OCI-LY7 (cell line): ENCODE results near the gene DNMT3A. TPM values are rescaled to one million over a fixed set of nuclear protein-coding genes. Genes with fewer than 3 reads are reported as not detected.

Experiments used
- BruUV-seq: library from RNA; stranded (reverse); fragments of 400-500 nt; replicated peaks from 2 replicates; lab custom pipeline; 2021; lab: Mats Ljungman, UMichigan
- CTCF ChIA-PET: fragments of 300-600 bp; sonication (Branson Sonifier 250); formaldehyde crosslinking; loops from one replicate; lab custom pipeline; 2022; ENCODE audit warnings: antibody characterized with exemption; ENCODE audit not compliant: unreplicated experiment; lab: Charles Lee
- POLR2A ChIA-PET: fragments of 300-600 bp; sonication (Branson Sonifier 250); formaldehyde crosslinking; loops from one replicate; lab custom pipeline; 2022; ENCODE audit warnings: antibody characterized with exemption; lab: Charles Lee
- DNase-seq: peaks from one replicate; pipeline ENCODE4 v3.0.0-alpha.2; 2015; ENCODE audit warnings: low spot score
- H2AFZ ChIP-seq: fragments of 200-600 bp; sonication (generic), shearing (Covaris generic); 2 replicates; pipeline ENCODE4 v1.6.1; 2014; ENCODE audit warnings: mild to moderate bottlenecking, antibody characterized with exemption, low read length, moderate library complexity
- H3K27ac ChIP-seq: fragments of 200-600 bp; sonication (generic); 2 replicates; pipeline ENCODE4 v1.5.1; 2014; ENCODE audit warnings: mixed run types, low read depth, mild to moderate bottlenecking, moderate library complexity, low read length, inconsistent platforms; ENCODE audit not compliant: poor library complexity, severe bottlenecking
- H3K36me3 ChIP-seq: fragments of 200-600 bp; sonication (generic); 2 replicates; pipeline ENCODE4 v1.6.1; 2014; ENCODE audit warnings: mild to moderate bottlenecking, antibody characterized with exemption, low read length, moderate library complexity, mixed read lengths; ENCODE audit not compliant: insufficient read depth
- H3K4me1 ChIP-seq: fragments of 200-600 bp; sonication (generic); 2 replicates; pipeline ENCODE4 v1.5.1; 2014; ENCODE audit warnings: mild to moderate bottlenecking, low read length; ENCODE audit not compliant: insufficient read depth, poor library complexity, severe bottlenecking
- H3K4me2 ChIP-seq: fragments of 200-600 bp; sonication (generic); 2 replicates; pipeline ENCODE4 v1.6.1; 2014; ENCODE audit warnings: mild to moderate bottlenecking, low read length
- H3K4me3 ChIP-seq: fragments of 200-600 bp; sonication (generic); 2 replicates; pipeline ENCODE4 v1.5.1; 2014; ENCODE audit warnings: mild to moderate bottlenecking, low read depth, low read length; ENCODE audit not compliant: poor library complexity, severe bottlenecking
- H3K79me2 ChIP-seq: fragments of 200-600 bp; sonication (generic); 2 replicates; pipeline ENCODE4 v1.6.1; 2016; ENCODE audit warnings: low read depth, mild to moderate bottlenecking, low read length, moderate library complexity, mixed read lengths; ENCODE audit not compliant: insufficient read depth
- H3K9me2 ChIP-seq: fragments of 200-600 bp; sonication (generic); 2 replicates; pipeline ENCODE4 v1.6.1; 2016; ENCODE audit warnings: mild to moderate bottlenecking, low read length, mixed read lengths; ENCODE audit not compliant: insufficient read depth
- H3K9me3 ChIP-seq: fragments of 200-600 bp; sonication (generic); 2 replicates; pipeline ENCODE4 v1.6.1; 2014; ENCODE audit warnings: mild to moderate bottlenecking, mixed run types, low read length, mixed read lengths
- H4K20me1 ChIP-seq: fragments of 200-600 bp; sonication (generic); 2 replicates; pipeline ENCODE4 v1.6.1; 2014; ENCODE audit warnings: mild to moderate bottlenecking, antibody characterized with exemption, low read length, moderate library complexity, mixed read lengths; ENCODE audit not compliant: insufficient read depth
- EZH2phosphoT487 ChIP-seq: fragments of 200-600 bp; sonication (generic); IDR thresholded peaks from 2 replicates; pipeline ENCODE4 v1.6.1; 2018; ENCODE audit warnings: low read depth, borderline replicate concordance, mild to moderate bottlenecking, mixed run types, antibody characterized with exemption, low read length, moderate library complexity, mixed read lengths
- intact Hi-C: fragments of 100-400 bp; cut with micrococcal nuclease; formaldehyde crosslinking; loops from one replicate; pipeline ENCODE4 v1.10.0; 2022; ENCODE audit not compliant: unreplicated experiment
- total RNA-seq, 2 experiments: library from RNA; depleted of rRNA in 1 of 2; stranded (reverse); fragments of >200 nt in 1 of 2; shearing (Covaris generic) in 1 of 2; gene quantifications; 2 replicates each; pipeline ENCODE4 v1.2.3, GENCODE V29; 2014 to 2022
- TF ChIP-seq, protein P1 (sequence below): fragments of 200-600 bp; sonication (generic); conservative IDR thresholded peaks from 2 replicates; pipeline ENCODE4 v1.5.1; 2014; ENCODE audit warnings: mild to moderate bottlenecking, antibody characterized with exemption, low read length, moderate library complexity, mixed read lengths

The DNMT3A gene
- total RNA-seq, 2 experiments from 2014 or later = 2.8 to 7.3 TPM

DNA sequence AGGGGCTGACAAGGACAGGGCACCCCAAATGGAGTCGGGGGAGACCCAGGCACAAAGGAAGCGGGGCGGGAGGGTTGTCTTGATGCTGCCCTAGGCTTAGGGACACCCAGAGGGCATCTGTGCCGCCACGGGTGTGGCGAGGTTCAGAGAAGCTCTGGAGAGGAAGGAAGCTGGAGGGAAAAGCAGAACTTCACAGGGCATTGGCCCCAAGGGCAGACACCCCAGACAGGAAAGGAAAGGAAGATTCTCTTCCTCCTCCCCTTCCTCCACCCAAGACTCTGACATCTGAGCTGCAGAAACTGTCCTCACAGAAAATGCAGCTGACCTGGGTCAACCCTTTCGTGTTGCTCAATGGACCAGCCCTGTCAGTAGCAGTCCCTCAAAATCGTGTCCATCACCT lies 25.6 kb downstream of the DNMT3A start:
- ChIA-PET CTCF (no interaction called here), POLR2A (interaction anchor here (0.5 to 1.0 kb wide), 2 partner anchors 11 to 272 kb away, joined by 3 read pairs; no protein-coding TSS in a partner anchor)
- no peak for DNase-seq
- Histone ChIP-seq H3K79me2 (no peaks in the 10 kb centered on the region), H4K20me1 (no peaks in the 10 kb centered on the region), H3K4me2 (no peak overlapping the region), H2AFZ (no peak overlapping the region), H3K9me2 (no peaks in the 10 kb centered on the region), H3K27ac (no peak overlapping the region), H3K4me1 (peaks cover 16% of the 10 kb centered on the region), H3K4me3 (no peak overlapping the region), H3K36me3 (no peaks in the 10 kb centered on the region), H3K9me3 (no peaks in the 10 kb centered on the region)
- TF ChIP-seq EZH2phosphoT487 = no peak
- TF ChIP-seq, protein P1, sequence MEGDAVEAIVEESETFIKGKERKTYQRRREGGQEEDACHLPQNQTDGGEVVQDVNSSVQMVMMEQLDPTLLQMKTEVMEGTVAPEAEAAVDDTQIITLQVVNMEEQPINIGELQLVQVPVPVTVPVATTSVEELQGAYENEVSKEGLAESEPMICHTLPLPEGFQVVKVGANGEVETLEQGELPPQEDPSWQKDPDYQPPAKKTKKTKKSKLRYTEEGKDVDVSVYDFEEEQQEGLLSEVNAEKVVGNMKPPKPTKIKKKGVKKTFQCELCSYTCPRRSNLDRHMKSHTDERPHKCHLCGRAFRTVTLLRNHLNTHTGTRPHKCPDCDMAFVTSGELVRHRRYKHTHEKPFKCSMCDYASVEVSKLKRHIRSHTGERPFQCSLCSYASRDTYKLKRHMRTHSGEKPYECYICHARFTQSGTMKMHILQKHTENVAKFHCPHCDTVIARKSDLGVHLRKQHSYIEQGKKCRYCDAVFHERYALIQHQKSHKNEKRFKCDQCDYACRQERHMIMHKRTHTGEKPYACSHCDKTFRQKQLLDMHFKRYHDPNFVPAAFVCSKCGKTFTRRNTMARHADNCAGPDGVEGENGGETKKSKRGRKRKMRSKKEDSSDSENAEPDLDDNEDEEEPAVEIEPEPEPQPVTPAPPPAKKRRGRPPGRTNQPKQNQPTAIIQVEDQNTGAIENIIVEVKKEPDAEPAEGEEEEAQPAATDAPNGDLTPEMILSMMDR = no peak
- intact Hi-C loops = no loop called here
- BruUV-seq = no TSS peak

DNA sequence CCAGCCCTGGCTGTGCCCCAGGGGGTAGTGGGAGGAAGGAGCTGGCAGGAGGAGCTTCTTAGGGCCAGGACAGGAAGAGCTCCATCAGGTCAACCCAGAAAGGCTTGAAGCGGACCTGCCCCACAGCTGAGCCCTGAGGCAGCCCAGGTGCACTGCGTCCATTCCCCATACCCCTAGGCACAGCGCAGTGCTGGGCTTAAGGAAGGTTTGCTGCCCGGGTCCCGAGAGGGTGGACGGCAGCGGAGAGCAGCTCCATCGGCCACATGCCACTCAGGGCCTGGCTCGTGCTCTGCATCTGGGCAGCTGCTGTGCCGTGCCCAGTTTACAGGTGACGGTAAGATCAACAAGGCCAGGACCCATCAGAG lies 26.4 kb downstream of the DNMT3A start:
- DNase-seq = no peak
- ChIA-PET CTCF (interaction anchor here (0.9 kb wide), 1 partner anchor 21 kb away, joined by 3 read pairs; no protein-coding TSS in a partner anchor), POLR2A (interaction anchor here (0.8 kb wide), 1 partner anchor 20 kb away, joined by 3 read pairs; no protein-coding TSS in a partner anchor)
- Histone ChIP-seq H2AFZ (0 out of 2 replicates have a peak overlapping the region, but pooled peaks have one; percentile 45), H3K9me2 (no peaks in the 10 kb centered on the region), H3K79me2 (no peaks in the 10 kb centered on the region), H3K36me3 (no peaks in the 10 kb centered on the region), H3K4me3 (no peak overlapping the region), H3K4me2 (no peak overlapping the region), H3K9me3 (no peaks in the 10 kb centered on the region), H3K27ac (no peak overlapping the region), H4K20me1 (no peaks in the 10 kb centered on the region), H3K4me1 (peaks cover 16% of the 10 kb centered on the region)
- intact Hi-C loops = no loop called here
- TF ChIP-seq EZH2phosphoT487 = no peak
- TF ChIP-seq, protein P1 = no peak
- BruUV-seq = no TSS peak

DNA sequence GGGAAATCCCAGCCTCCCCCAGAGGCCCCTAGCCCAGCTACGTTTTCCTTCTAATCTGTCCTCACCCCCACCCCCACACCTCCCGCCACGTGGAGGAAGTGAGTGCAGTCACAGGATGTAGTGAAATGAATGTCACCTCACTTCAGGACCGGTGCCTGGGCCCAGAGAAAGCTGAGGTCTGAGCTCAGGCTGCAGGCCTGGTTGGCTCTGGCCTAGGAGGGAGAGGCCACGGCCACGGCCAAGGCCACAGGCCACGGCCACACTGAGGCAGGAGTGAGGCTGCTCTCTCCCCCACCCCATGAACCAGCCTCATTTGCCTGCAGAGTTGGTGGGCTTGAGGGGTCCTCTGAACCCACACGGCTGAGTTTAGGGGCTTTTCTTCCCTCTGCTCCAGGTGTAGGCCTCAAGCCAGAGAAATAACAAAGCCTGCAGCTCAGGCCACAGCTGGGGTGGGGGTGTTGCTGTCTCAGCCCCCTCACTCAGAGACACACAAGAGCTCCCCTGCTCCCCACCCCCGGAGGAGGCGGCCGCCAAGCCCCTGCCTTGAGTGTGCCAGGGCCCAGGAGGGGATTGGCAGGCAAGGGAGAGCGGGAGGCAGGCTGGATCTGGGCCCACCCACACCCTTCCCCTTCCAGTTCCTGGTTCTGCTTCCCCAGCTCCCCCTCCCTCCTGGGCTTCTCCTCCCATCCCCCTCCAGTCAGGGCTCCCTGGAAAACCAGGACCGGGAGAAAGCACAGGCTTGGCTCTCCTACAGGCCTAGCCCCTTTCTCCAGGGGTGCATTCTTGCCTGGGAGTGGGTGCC lies 27.0 kb downstream of the DNMT3A start:
- peaks cover 16% of the 10 kb centered on the region for H3K4me1 ChIP-seq
- H3K4me3 ChIP-seq = no peak overlapping the region
- H2AFZ ChIP-seq = peak overlapping the region; percentile 45

More for the DNA sequence above, 27.0 kb downstream of the DNMT3A start:
- H3K36me3 ChIP-seq = no peaks in the 10 kb centered on the region
- H4K20me1 ChIP-seq = no peaks in the 10 kb centered on the region
- H3K27ac ChIP-seq = no peak overlapping the region
- ChIA-PET CTCF (interaction anchor here (0.9 kb wide), 1 partner anchor 20 kb away, joined by 3 read pairs; no protein-coding TSS in a partner anchor), POLR2A (interaction anchor here (0.8 kb wide), 1 partner anchor 20 kb away, joined by 3 read pairs; no protein-coding TSS in a partner anchor)
- H3K4me2 ChIP-seq = peak overlapping the region; percentile 16; the same call in 1 of the 2 replicates
- H3K9me2 ChIP-seq = no peaks in the 10 kb centered on the region
- no TSS peak for BruUV-seq
- TF ChIP-seq, protein P1 = no peak
- no peak for TF ChIP-seq EZH2phosphoT487
- intact Hi-C loops = no loop called here
- peak; percentile 54 for DNase-seq
- no peaks in the 10 kb centered on the region for H3K79me2 ChIP-seq
- no peaks in the 10 kb centered on the region for H3K9me3 ChIP-seq
